GM19239 (cell line): Measurements from ENCODE around the gene MAPK9.
"Not testable (repeated sequence)": the region's sequence is repeated elsewhere in the genome, so short reads cannot be mapped to it uniquely, and the experiment has no call there.

Experiments
- DNase-seq: peaks from one replicate; pipeline ENCODE4 v3.0.0; 2011; ENCODE audit warnings: low spot score; ENCODE audit not compliant: insufficient read length
- FAIRE-seq: peaks from 2 replicates; lab custom pipeline; 2011; peaks lifted over from hg19 to GRCh38; lab: Jason Lieb, UNC

MAPK9 gene

DNA sequence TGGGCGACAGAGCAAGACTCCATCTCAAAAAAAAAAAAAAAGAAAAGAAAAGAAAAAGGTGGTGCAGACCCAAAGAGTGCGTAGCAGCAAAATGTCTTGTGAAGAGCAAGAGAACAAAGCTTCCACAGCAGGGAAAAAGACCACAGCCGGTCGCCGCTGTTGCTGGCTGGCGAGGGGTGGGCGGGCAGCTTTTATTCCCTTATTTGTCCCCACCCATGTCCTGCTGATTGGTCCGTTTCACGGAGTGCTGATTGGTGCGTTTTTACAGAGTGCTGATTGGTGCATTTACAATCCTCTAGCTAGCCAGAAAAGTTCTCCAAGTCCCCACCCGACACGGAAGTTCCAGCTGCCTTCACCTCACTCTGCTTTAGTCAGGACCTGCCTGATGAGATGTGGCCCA lies 81.8 kb downstream of the MAPK9 start:
- DNase-seq, FAIRE-seq: not testable (repeated sequence)

DNA sequence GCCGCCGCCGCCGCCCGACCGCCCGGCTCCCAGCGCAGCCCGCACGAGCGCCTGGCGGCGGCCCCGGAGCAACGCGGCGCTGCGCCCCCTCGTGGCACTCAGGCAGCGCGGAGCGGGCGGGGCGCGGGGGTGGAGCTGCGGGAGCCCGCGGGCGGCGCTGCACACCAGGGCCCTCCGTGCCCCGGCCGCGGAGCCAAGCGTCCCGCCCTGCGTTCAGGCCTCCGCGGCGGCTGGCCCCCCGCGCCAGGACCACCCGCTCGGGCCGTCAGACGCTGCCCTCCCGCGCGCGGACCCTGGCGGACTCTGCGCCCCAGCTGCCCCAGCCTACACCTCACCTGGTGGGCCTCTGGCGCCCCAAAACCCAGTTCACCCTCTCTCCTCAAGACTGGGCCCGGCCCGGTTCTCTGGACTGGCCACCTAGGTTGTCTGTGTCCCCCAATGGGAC lies 82.7 kb downstream of the MAPK9 start, which contains the start of gene RASGEF1C:
TSS of gene RASGEF1C (minus strand) at position 75 of the 445 bp plus-strand sequence. CDS start 71,159 bp downstream, outside the sequence.
- no peak for FAIRE-seq
- peak; percentile 88 for DNase-seq

DNA sequence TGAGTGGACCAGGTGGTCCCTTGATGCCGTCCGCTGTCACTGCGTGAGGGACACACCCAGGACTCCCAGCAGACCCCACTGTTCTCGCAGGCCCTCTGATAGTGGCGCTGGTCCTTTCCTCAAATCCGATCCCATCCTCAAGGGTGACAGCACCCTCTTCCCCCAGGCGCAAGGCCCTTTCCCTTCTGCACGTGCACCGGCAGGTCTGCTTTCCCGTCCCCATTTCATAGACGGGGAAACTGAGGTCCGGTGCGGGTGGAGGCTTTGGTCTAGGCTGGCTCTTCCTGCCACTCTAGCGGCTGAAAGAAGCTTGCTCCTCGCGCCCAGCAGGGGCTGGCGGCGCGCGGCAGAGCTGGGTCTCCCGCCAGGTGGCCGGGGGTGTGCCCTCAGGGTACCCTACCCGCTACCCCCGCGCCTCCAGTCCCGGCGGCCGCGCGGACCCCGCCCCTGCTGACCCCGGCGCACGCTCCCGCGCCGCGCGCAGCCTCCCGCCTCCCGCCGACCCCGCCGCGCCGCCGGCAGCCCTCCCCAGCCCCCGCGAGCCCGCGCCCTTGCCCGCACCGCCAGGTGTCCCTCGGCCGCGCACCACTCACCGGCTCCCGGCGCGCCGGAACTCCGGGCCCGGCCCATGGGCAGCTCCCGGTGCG lies 83.3 kb downstream of the MAPK9 start:
- DNase-seq (peak; percentile 36), FAIRE-seq (no peak)

- no peak for FAIRE-seq
- no peak for DNase-seq
Observed at GRCh38 chr5:180208038-180208434, 83.8 kb downstream of the MAPK9 start.

DNA sequence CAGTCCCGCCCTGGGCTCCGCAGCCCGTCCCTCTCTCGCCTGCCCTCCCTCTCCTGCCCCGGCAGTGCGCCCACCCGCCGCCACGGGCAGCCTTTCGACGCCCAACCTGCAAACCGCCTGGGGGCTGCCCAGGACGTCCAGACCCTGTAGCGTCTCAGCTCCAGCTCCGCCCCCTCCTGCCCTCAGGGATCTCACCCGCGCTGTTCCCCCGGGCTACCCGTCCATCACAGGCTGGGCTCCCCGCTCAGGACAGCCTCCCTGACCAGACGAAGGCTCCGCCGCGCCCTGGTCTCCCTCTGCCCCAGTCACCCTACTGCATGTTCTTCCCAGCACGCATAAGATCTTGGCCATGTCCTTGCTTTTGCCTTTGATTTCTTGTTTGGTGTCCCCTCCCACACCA lies 84.3 kb downstream of the MAPK9 start:
- FAIRE-seq, result no peak
- DNase-seq, result no peak

- no peak for FAIRE-seq
Observed at GRCh38 chr5:180206993-180207392, 84.9 kb downstream of the MAPK9 start.

DNA sequence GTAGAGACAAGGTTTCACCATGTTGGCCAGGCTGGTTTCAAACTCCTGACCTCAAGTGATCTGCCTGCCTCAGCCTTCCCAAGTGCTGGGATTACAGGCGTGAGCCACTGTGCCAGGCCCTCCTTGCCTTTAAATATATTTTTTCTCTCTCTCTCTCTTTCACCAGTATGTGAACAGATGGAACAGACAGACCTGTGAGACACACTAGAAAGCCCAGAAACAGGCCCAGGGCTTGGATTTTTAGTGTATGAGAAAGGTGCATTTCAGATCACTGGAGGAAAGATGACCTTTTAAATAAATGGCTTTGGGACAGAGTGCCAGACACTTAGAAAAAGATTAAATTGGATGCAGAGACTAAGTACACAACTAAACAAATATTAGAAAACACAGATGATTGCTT lies 86.0 kb downstream of the MAPK9 start:
- DNase-seq (no peak), FAIRE-seq (no peak)

More at GRCh38 chr5:180206993-180207392, 84.9 kb downstream of the MAPK9 start:
- DNase-seq, result no peak

- no peak for FAIRE-seq
- DNase-seq, result no peak
Observed at GRCh38 chr5:180204276-180204819, 87.5 kb downstream of the MAPK9 start.

DNA sequence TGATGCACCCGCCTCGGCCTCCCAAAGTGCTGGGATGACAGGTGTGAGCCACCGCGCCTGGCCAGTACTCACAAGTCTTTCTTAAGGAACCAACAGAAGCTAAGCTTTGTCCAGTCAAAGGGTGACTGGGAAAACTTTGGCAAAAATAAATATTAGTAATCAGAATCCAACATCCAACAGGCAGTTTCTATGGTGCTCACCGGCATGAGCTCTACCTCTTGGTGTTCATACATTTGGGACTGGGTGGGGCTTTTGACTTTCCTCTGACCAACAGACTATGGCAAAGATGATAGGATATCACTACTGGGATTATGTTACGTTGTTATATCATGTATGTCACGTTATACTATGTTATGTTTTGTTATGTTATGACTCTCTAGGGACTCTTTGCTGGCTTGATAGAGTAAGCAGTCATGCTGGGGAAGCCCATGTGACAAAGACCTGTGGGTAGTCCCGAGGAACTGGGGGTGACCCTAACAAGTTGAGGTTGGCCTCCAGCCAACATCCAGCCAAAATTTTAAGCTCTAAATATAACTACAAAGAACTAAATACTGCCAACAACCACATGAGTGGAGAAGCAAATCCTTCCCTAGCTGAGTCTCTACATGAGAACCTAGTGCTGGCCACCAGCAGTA lies 88.8 kb downstream of the MAPK9 start:
- FAIRE-seq (no peak), DNase-seq (no peak)

GRCh38 chr5:180201051-180201987 lies 90.6 kb downstream of the MAPK9 start:
- FAIRE-seq (no peak), DNase-seq (no peak)

GRCh38 chr5:180199390-180199789 lies 92.5 kb downstream of the MAPK9 start:
- DNase-seq (no peak), FAIRE-seq (no peak)

DNA sequence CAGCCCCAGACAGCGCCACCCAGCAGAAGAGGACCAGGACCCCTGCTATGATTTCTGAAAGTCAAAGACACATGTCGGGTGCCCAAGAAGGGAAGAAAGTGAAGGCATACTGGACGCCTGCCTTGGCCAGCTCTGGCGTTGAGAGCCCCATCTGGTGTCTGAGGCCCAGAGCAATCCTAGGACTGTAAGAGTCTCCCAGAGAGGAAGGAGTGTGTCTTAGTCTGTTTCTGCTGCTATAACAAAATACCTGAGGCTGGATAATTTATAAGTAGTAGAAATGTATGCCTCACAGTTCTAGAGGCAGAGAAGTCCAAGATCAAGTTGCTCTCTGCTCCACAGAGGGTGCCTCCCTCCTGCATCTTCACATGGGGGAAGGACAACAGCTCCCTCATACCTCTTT lies 93.7 kb downstream of the MAPK9 start:
- FAIRE-seq (no peak), DNase-seq (no peak)

DNA sequence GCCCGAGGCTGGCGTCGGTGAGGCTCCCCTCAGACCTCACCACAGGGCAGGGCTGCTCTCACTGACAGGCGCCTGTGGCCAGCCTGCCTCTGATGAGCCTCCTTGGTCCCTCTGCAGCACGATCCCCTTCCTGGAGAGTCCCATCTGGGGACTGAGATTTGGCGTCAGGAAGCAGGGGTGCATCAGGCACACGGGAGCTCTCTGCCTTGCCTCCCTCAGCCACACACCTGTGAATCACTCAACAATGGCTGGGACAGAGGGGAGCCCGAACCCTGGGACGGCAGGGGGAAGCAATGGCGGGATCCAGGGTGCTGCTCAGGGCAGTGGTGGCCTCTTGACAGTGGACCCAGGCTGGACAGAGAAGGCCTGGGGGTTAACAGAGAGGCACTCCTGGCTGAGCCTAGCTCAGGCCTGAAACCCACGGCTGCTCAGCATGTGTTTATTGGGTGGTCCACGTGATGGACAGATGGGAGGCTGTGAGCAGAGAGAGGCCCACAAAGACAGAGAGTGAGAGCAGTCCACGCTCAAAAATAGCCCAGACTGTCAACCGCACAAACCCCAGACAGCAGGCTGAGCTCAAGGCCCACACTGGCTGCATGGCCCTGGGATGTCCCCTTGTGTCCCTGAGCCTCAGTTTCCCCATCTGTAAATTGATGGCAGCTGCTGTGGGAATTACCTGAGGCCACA lies 94.7 kb downstream of the MAPK9 start:
- FAIRE-seq, result no peak

GRCh38 chr5:180194410-180195345 lies 97.2 kb downstream of the MAPK9 start:
- no peak for DNase-seq
- no peak for FAIRE-seq

More for the DNA sequence above, 94.7 kb downstream of the MAPK9 start:
- no peak for DNase-seq

GRCh38 chr5:180193749-180194375 lies 98.0 kb downstream of the MAPK9 start:
- DNase-seq (no peak), FAIRE-seq (no peak)

GRCh38 chr5:180191716-180192115 lies 100.2 kb downstream of the MAPK9 start:
- FAIRE-seq (no peak), DNase-seq (no peak)

- DNase-seq (no peak), FAIRE-seq (no peak)
Observed at GRCh38 chr5:180187767-180188166, 104.1 kb downstream of the MAPK9 start.
